ENCODE results near the gene HEXB. TPM values are rescaled to one million over a fixed set of nuclear protein-coding genes. Genes with fewer than 3 reads are reported as not detected.
"Not testable (repeated sequence)": the region's sequence is repeated elsewhere in the genome, so short reads cannot be mapped to it uniquely, and the experiment has no call there.

Gene HEXB
- total RNA-seq, 2 donors from 2014 or later: 139 to 156 TPM

- Histone ChIP-seq H3K4me3 (no peak overlapping the region), H3K36me3 (no peaks in the 10 kb centered on the region), H3K27ac (peak overlapping the region in 1 of 2 donors; percentile 24), H3K9me3 (no peaks in the 10 kb centered on the region), H3K4me1 (ENCODE audit: control insufficient read depth in 1 of 2, low read depth in 2 of 2) (peaks cover 8 to 23% of the 10 kb centered on the region in 2 donors), H3K27me3 (replicated peaks; ENCODE audit: insufficient read depth) (no peaks in the 10 kb centered on the region)
- no peak for DNase-seq (ENCODE audit: low spot score)
- no peak for TF ChIP-seq CTCF (IDR thresholded peaks at IDR 0.05)
- no peak for ATAC-seq (ENCODE audit: insufficient number of reproducible peaks, low FRiP score, low read depth)
Measured at GRCh38 chr5:74672215-74672877, 12.7 kb upstream of the HEXB start.

GRCh38 chr5:74673011-74673790 lies 11.8 kb upstream of the HEXB start:
- Histone ChIP-seq H3K27me3 (replicated peaks; ENCODE audit: insufficient read depth) (no peaks in the 10 kb centered on the region), H3K4me1 (ENCODE audit: control insufficient read depth in 1 of 2, low read depth in 2 of 2) (peaks cover 8 to 23% of the 10 kb centered on the region in 2 donors), H3K27ac (peak overlapping the region; percentile 20 to 56), H3K4me3 (peak overlapping the region; percentile 54), H3K9me3 (no peaks in the 10 kb centered on the region), H3K36me3 (no peaks in the 10 kb centered on the region)
- TF ChIP-seq CTCF (IDR thresholded peaks at IDR 0.05): peak; percentile 39
- ATAC-seq (ENCODE audit: insufficient number of reproducible peaks, low FRiP score, low read depth): peak; percentile 56
- DNase-seq (ENCODE audit: low spot score): no peak

GRCh38 chr5:74676466-74676865 lies 8.6 kb upstream of the HEXB start:
- ATAC-seq (ENCODE audit: insufficient number of reproducible peaks, low FRiP score, low read depth); H3K36me3 ChIP-seq; DNase-seq (ENCODE audit: low spot score); H3K27me3 ChIP-seq (replicated peaks; ENCODE audit: insufficient read depth); H3K4me3 ChIP-seq; H3K27ac ChIP-seq; H3K9me3 ChIP-seq: not testable (repeated sequence)
- peaks cover 8 to 23% of the 10 kb centered on the region in 2 donors for H3K4me1 ChIP-seq (ENCODE audit: control insufficient read depth in 1 of 2, low read depth in 2 of 2)

- not testable (repeated sequence) for H3K27ac ChIP-seq; H3K9me3 ChIP-seq; H3K4me3 ChIP-seq; H3K36me3 ChIP-seq; ATAC-seq (ENCODE audit: insufficient number of reproducible peaks, low FRiP score, low read depth); H3K4me1 ChIP-seq (ENCODE audit: control insufficient read depth in 1 of 2, low read depth in 2 of 2); DNase-seq (ENCODE audit: low spot score); H3K27me3 ChIP-seq (replicated peaks; ENCODE audit: insufficient read depth)
Measured at GRCh38 chr5:74678123-74678522, 6.9 kb upstream of the HEXB start.

GRCh38 chr5:74679300-74679699 lies 5.7 kb upstream of the HEXB start:
- H3K27me3 ChIP-seq (replicated peaks; ENCODE audit: insufficient read depth); H3K4me1 ChIP-seq (ENCODE audit: control insufficient read depth in 1 of 2, low read depth in 2 of 2); H3K27ac ChIP-seq; ATAC-seq (ENCODE audit: insufficient number of reproducible peaks, low FRiP score, low read depth); DNase-seq (ENCODE audit: low spot score); H3K9me3 ChIP-seq; H3K4me3 ChIP-seq; H3K36me3 ChIP-seq: not testable (repeated sequence)

- Histone ChIP-seq H3K9me3 (no peaks in the 10 kb centered on the region), H3K4me1 (ENCODE audit: control insufficient read depth in 1 of 2, low read depth in 2 of 2) (no peaks in the 10 kb centered on the region), H3K27me3 (replicated peaks; ENCODE audit: insufficient read depth) (no peaks in the 10 kb centered on the region), H3K36me3 (no peaks in the 10 kb centered on the region), H3K4me3 (no peak overlapping the region), H3K27ac (no peak overlapping the region)
- DNase-seq (ENCODE audit: low spot score) (no peak), ATAC-seq (ENCODE audit: insufficient number of reproducible peaks, low FRiP score, low read depth) (no peak)
- no peak for TF ChIP-seq CTCF (IDR thresholded peaks at IDR 0.05)
Measured at GRCh38 chr5:74679966-74680365, 5.1 kb upstream of the HEXB start.

Data from thoracic aorta (tissue), 2 donors.